OCI-LY3 (cell line): ENCODE results near the gene SARDH.

Experiments
- CTCF ChIP-seq: fragments of 200-600, 300-600 bp; sonication (generic); IDR thresholded peaks from 2 replicates; pipeline ENCODE4 v1.5.1; 2014; ENCODE audit warnings: antibody characterized with exemption, low read length, low read depth
- EZH2phosphoT487 ChIP-seq: fragments of 200-600 bp; shearing (Covaris generic); IDR thresholded peaks from 2 replicates; pipeline ENCODE4 v1.6.1; 2018; ENCODE audit warnings: antibody characterized with exemption, mixed run types, low read depth

- TF ChIP-seq EZH2phosphoT487 (no peak), CTCF (no peak)
Observed at GRCh38 chr9:133754688-133755227, 16.6 kb upstream of the SARDH start.
